NCI-H82 (cell line): ENCODE data around the gene IST1.
"Not testable (repeated sequence)": the region's sequence is repeated elsewhere in the genome, so short reads cannot be mapped to it uniquely, and the experiment has no call there.

Experiments used
- DNase-seq: peaks from one replicate; lab custom pipeline; 2025; lab: John Stamatoyannopoulos, UW

IST1 gene

GRCh38 chr16:71882505-71883167 lies 12.7 kb upstream of the IST1 start:
- peak; percentile 88 for DNase-seq

- DNase-seq = peak; percentile 56
Measured at GRCh38 chr16:71883168-71883848, 12.0 kb upstream of the IST1 start.

- peak; percentile 93 for DNase-seq
Measured at GRCh38 chr16:71883849-71884638, 11.3 kb upstream of the IST1 start, which contains the start of gene ZNF821. TSS of gene ZNF821 (minus strand) at chr16:71884182. CDS start at chr16:71879946, 4,236 bp downstream.

GRCh38 chr16:71885261-71885650 lies 10.1 kb upstream of the IST1 start:
- no peak for DNase-seq

GRCh38 chr16:71889147-71889546 lies 6.2 kb upstream of the IST1 start:
- DNase-seq = no peak

- DNase-seq = no peak
Measured at GRCh38 chr16:71893888-71894228, 1.5 kb upstream of the IST1 start.

GRCh38 chr16:71894229-71894920 lies 956 bp upstream of the IST1 start:
- peak; percentile 56 for DNase-seq

GRCh38 chr16:71895679-71896365 lies 491 bp downstream of the IST1 start:
- peak; percentile 32 for DNase-seq

GRCh38 chr16:71896764-71897368 lies 1.5 kb downstream of the IST1 start:
- no peak for DNase-seq

- DNase-seq = no peak
Measured at GRCh38 chr16:71899171-71899570, 3.8 kb downstream of the IST1 start.

GRCh38 chr16:71902656-71903365 lies 7.5 kb downstream of the IST1 start:
- no peak for DNase-seq

- no peak for DNase-seq
Measured at GRCh38 chr16:71903608-71904007, 8.3 kb downstream of the IST1 start.

GRCh38 chr16:71904239-71904638 lies 8.9 kb downstream of the IST1 start:
- DNase-seq = no peak

GRCh38 chr16:71905765-71906164 lies 10.4 kb downstream of the IST1 start:
- DNase-seq = not testable (repeated sequence)

- DNase-seq = no peak
Measured at GRCh38 chr16:71911121-71911520, 15.8 kb downstream of the IST1 start.

- no peak for DNase-seq
Measured at GRCh38 chr16:71912534-71913275, 17.4 kb downstream of the IST1 start.

- DNase-seq = no peak
Measured at GRCh38 chr16:71914802-71915201, 19.5 kb downstream of the IST1 start.

- no peak for DNase-seq
Measured at GRCh38 chr16:71915350-71915749, 20.0 kb downstream of the IST1 start.

- DNase-seq = no peak
Measured at GRCh38 chr16:71916397-71916920, 21.1 kb downstream of the IST1 start.

GRCh38 chr16:71917900-71918299 lies 22.6 kb downstream of the IST1 start:
- DNase-seq = peak; percentile 1
